HL-60 (cell line): ENCODE results near the gene GTF3C5.

Experiments
- POLR2AphosphoS5 ChIP-seq: IDR thresholded peaks from 2 replicates; pipeline ENCODE4 v1.6.1; 2012; ENCODE audit warnings: low read depth
- TF ChIP-seq, protein P1 (sequence below): IDR thresholded peaks from one replicate; pipeline ENCODE4 v1.5.1; 2011; ENCODE audit warnings: low read length, control low read depth, inconsistent platforms; ENCODE audit not compliant: insufficient read depth

DNA sequence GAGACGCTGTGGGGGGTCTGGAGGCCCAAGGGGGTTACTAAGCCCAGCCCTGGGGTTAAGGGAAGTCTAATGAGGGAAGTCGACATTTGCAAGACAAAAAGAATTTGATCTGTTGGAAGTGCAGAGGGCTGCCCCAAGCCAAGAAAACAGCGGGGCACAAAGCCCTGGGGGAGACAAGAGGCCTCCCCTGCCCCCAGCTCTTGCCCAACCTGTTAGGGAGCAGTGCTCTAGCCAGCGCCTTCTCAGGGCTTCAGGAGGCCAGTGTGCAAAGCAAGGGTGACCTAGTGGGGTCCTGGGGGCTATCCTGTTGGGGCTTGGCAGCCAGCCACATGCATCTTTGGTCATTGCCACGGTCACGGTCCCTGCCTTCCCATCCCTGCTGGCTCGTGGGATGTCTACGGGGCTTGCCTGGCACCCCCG, 27.1 kb upstream of the GTF3C5 start:
- TF ChIP-seq, protein P1, sequence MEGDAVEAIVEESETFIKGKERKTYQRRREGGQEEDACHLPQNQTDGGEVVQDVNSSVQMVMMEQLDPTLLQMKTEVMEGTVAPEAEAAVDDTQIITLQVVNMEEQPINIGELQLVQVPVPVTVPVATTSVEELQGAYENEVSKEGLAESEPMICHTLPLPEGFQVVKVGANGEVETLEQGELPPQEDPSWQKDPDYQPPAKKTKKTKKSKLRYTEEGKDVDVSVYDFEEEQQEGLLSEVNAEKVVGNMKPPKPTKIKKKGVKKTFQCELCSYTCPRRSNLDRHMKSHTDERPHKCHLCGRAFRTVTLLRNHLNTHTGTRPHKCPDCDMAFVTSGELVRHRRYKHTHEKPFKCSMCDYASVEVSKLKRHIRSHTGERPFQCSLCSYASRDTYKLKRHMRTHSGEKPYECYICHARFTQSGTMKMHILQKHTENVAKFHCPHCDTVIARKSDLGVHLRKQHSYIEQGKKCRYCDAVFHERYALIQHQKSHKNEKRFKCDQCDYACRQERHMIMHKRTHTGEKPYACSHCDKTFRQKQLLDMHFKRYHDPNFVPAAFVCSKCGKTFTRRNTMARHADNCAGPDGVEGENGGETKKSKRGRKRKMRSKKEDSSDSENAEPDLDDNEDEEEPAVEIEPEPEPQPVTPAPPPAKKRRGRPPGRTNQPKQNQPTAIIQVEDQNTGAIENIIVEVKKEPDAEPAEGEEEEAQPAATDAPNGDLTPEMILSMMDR: no peak
- no peak for TF ChIP-seq POLR2AphosphoS5
